GM19395 (cell line): ENCODE results near the gene NUP54.

Experiments used
- ATAC-seq: cut with Tn5 transposase; IDR thresholded peaks from one replicate; pipeline ENCODE4 v1.9.1; 2021; ENCODE audit warnings: mild to moderate bottlenecking, moderate library complexity; ENCODE audit not compliant: unreplicated experiment

Gene NUP54

DNA sequence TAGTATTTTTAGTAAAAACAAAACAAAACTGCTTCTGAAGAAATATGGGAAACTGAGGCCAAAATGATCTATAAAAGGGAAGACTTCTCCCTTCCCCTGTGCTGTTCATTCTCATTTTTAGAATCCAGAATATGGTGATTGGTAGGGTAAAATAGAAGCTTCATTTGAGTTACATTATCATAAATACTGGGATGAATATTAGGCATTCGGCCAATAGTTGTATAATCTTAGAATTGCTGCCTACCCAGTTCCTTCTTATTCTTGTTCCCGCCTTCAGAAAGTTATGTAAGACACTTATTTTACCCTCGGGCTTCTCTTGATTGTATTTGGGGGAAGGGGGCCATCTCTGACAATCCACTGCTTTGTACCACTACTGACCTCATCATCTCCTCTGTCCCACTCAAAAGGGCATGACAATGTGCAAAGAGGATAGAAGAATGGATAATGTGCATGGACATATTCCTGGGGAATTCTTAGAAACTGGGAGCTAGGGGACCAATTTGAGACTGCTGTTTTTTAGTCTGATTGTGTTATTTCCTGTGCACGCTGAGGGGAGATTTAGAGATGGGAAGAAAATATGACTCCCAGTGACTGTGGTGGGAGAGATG, 73.1 kb downstream of the NUP54 start:
- ATAC-seq = no peak

DNA sequence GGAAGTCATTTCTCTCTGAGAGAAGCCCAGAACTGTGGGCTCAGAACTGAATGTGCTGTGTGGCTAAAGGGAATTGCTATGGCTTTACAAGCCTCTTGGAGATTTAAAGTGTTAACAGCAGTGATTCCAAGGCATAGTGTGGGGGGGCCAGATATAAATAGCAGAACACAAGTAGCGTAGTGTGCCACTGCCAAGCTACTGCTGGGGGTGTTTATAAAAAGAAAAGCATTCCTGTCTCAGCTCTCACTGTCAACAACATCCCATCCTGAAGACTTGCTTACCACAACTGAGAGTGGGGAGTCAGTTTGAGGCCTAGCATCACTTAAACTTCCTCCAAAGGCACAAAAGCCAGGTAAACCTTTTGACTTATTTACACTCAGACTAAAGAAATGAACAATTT, 73.7 kb downstream of the NUP54 start, which contains the start of gene ART3:
Gene ART3 (plus strand): TSS at position 242 of the 400 bp plus-strand sequence. CDS start 1,181 bp downstream, outside the sequence.
- no peak for ATAC-seq

DNA sequence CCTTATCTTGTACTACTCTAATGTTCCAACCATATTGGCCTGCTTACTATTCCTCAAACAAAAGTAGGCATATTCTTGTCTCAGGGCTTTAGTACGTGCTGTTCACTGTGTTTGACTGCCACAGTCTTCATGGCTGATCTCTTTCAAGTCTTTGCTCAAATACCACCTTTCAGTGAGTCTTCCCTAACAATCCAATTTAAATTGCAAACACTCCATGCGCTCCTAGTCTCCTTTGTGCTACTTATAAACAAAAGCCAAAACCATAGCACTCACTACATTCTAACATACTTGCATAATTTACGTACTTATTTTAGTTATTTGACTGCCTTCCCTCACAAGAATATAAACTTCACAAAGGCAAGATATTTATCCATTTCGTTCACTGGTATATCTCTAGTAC, 75.4 kb downstream of the NUP54 start:
- ATAC-seq = no peak

DNA sequence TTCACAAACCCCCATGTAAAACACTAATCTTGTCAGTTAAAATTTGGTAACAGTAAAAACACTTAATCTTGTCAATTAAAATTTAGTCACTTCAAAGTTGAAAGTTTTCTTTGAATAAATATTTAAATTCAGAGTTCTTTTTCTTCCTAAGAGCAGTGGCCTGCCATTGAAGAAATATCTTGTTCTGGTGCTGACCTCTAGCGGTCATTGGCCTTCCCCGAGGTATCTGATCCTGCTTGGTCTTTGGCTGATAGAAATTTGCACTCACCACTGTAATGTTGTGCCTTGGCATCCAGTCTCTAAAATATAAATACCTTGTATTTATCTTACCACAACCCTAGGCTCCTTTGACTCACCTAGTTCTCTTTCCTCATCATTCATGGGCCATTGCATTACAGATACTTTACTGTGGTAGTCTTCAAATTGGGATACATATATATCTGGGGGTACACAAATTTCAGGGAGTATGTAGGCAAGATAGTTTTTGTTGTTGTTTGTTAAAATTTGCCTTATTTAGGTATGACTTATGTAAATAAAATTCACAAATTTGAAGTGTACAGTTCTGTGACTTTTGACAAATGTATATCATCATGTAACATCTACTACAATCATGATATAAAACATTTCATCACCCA, 80.4 kb downstream of the NUP54 start:
- peak; percentile 88 for ATAC-seq

DNA sequence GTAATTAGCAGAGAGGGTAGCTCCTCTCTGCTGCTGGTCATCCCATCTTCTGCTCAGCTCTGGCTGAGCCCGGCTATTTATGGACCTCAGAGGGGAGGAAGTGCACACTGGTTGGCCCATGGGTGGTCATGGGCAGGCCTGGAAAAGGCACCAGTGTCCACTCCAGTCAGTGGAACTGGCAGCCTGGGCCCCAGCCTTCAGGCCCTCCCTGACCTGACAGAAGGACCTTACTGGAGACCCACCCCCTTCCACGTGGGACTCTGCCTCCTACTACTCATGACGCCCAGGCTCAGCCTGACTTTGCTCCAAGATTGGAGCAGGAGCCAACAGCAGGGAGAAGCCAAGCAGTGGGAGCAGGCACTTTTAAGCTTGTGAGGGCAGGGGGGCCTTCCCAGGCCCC, 81.7 kb downstream of the NUP54 start:
- no peak for ATAC-seq
